Measurements from ENCODE around the gene SERTM1.

Gene SERTM1

DNA sequence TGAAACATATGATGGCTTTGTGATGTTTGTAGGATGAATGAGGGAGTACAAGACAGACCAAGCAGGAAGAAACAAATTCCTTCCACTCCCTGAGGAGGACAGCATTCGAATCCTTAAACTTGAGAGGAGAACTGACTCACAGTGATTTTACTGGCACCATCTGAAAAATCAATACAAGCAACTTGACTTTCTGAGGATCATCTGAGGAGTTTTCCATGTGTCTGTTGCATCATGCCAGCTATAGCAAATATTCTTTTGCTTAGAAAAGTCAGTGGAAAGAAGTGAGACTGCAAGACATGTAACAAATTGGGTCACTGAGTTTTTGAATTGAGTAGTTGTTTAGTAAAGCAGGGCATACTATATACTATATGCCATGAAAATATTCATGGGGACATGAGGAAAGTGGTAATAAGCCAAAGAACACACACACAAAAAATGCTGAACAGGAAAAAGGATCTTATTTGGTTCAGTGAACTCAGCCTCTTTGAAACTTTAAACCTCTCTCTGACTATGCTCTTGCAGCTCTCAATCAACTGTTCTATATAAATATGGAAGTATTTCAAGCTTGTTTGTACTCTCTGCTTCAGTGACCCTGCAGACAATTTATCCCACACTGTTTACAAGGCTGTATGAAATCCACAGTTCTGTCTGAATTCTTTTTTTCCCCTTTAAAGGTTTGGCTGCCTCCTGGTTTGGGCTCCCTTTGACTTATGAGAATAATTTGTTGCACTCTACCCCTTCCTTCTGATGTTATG is 35.5 kb downstream of the SERTM1 start:
- no peaks in the 10 kb centered on the region for H3K4me1 ChIP-seq (ENCODE audit: control insufficient read depth in 1 of 2, insufficient read depth in 2 of 2, low read length in 2 of 2)
- H3K36me3 ChIP-seq (ENCODE audit: control insufficient read depth in 1 of 2, insufficient read depth in 2 of 2, low read length in 2 of 2) = no peaks in the 10 kb centered on the region
- H3K9ac ChIP-seq (ENCODE audit: low read depth in 1 of 2, low read length in 2 of 2) = no peak overlapping the region
- H3K4me3 ChIP-seq (ENCODE audit: low read depth in 1 of 2, low read length in 2 of 2) = no peak overlapping the region
- H3K27ac ChIP-seq (ENCODE audit: low read depth, low read length) = no peak overlapping the region
- H3K27me3 ChIP-seq (ENCODE audit: control insufficient read depth in 1 of 2, insufficient read depth in 2 of 2, low read length in 2 of 2) = no peaks in the 10 kb centered on the region
- H3K9me3 ChIP-seq (ENCODE audit: control insufficient read depth in 1 of 2, low read length in 2 of 2) = no peaks in the 10 kb centered on the region

GRCh38 chr13:36710396-36710795 is 36.6 kb downstream of the SERTM1 start:
- Histone ChIP-seq H3K36me3 (ENCODE audit: control insufficient read depth in 1 of 2, insufficient read depth in 2 of 2, low read length in 2 of 2) (no peaks in the 10 kb centered on the region), H3K9ac (ENCODE audit: low read depth in 1 of 2, low read length in 2 of 2) (no peak overlapping the region), H3K4me1 (ENCODE audit: control insufficient read depth in 1 of 2, insufficient read depth in 2 of 2, low read length in 2 of 2) (no peaks in the 10 kb centered on the region), H3K27me3 (ENCODE audit: control insufficient read depth in 1 of 2, insufficient read depth in 2 of 2, low read length in 2 of 2) (peaks cover 0 to 2% of the 10 kb centered on the region in 2 donors), H3K27ac (ENCODE audit: low read depth, low read length) (no peak overlapping the region), H3K9me3 (ENCODE audit: control insufficient read depth in 1 of 2, low read length in 2 of 2) (no peaks in the 10 kb centered on the region), H3K4me3 (ENCODE audit: low read depth in 1 of 2, low read length in 2 of 2) (no peak overlapping the region)

DNA sequence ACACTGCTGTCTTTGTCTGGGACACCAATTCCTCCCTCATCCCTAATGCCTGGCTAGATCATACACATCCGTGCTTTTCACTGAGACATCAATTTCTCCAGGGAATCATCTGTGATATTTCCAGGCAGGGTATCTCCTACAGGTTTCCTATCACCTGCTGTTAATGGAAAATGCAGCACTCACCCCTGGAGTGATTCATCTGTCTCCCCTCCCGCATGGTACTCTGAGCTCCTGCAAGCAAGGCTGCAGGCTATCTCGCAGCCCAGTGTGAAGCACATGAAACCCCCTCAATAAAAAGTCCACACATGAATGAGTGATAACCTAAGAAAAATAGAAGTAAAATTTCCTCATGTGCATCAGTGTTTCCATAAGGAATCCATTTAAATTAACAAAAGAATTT is 38.5 kb downstream of the SERTM1 start:
- Histone ChIP-seq H3K9me3 (ENCODE audit: control insufficient read depth in 1 of 2, low read length in 2 of 2) (no peaks in the 10 kb centered on the region), H3K27me3 (ENCODE audit: control insufficient read depth in 1 of 2, insufficient read depth in 2 of 2, low read length in 2 of 2) (peaks cover 0 to 2% of the 10 kb centered on the region in 2 donors), H3K9ac (ENCODE audit: low read depth in 1 of 2, low read length in 2 of 2) (no peak overlapping the region), H3K4me1 (ENCODE audit: control insufficient read depth in 1 of 2, insufficient read depth in 2 of 2, low read length in 2 of 2) (no peaks in the 10 kb centered on the region), H3K4me3 (ENCODE audit: low read depth in 1 of 2, low read length in 2 of 2) (no peak overlapping the region), H3K27ac (ENCODE audit: low read depth, low read length) (no peak overlapping the region), H3K36me3 (ENCODE audit: control insufficient read depth in 1 of 2, insufficient read depth in 2 of 2, low read length in 2 of 2) (no peaks in the 10 kb centered on the region)

- Histone ChIP-seq H3K27ac (ENCODE audit: low read depth, low read length) (no peak overlapping the region), H3K4me3 (ENCODE audit: low read depth in 1 of 2, low read length in 2 of 2) (no peak overlapping the region), H3K27me3 (ENCODE audit: control insufficient read depth in 1 of 2, insufficient read depth in 2 of 2, low read length in 2 of 2) (peaks cover 0 to 2% of the 10 kb centered on the region in 2 donors), H3K36me3 (ENCODE audit: control insufficient read depth in 1 of 2, insufficient read depth in 2 of 2, low read length in 2 of 2) (no peaks in the 10 kb centered on the region), H3K9me3 (ENCODE audit: control insufficient read depth in 1 of 2, low read length in 2 of 2) (no peaks in the 10 kb centered on the region), H3K9ac (ENCODE audit: low read depth in 1 of 2, low read length in 2 of 2) (no peak overlapping the region), H3K4me1 (ENCODE audit: control insufficient read depth in 1 of 2, insufficient read depth in 2 of 2, low read length in 2 of 2) (no peaks in the 10 kb centered on the region)
Observed at GRCh38 chr13:36712770-36713169, 39.0 kb downstream of the SERTM1 start.

DNA sequence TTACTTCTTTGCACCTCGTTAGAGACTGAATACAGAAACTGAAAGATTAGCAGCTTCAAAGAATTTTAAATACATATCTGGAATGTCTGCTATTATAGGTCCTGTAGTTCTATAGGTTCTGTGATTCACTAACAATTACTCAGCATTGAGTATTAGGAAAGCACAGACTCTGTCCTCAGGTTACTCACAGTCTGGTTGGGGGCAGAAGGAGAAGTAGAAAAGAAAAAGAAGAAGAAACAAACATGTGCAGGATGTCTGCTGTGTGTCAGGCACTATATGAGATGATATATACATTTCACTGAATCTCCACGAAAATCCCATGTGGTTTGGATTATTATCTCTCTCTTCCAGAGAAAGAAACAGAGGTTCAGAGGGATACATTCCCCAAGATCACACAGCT is 40.1 kb downstream of the SERTM1 start:
- Histone ChIP-seq H3K4me1 (ENCODE audit: control insufficient read depth in 1 of 2, insufficient read depth in 2 of 2, low read length in 2 of 2) (no peaks in the 10 kb centered on the region), H3K9ac (ENCODE audit: low read depth in 1 of 2, low read length in 2 of 2) (no peak overlapping the region), H3K4me3 (ENCODE audit: low read depth in 1 of 2, low read length in 2 of 2) (no peak overlapping the region), H3K9me3 (ENCODE audit: control insufficient read depth in 1 of 2, low read length in 2 of 2) (no peaks in the 10 kb centered on the region), H3K36me3 (ENCODE audit: control insufficient read depth in 1 of 2, insufficient read depth in 2 of 2, low read length in 2 of 2) (no peaks in the 10 kb centered on the region), H3K27me3 (ENCODE audit: control insufficient read depth in 1 of 2, insufficient read depth in 2 of 2, low read length in 2 of 2) (peaks cover 0 to 2% of the 10 kb centered on the region in 2 donors), H3K27ac (ENCODE audit: low read depth, low read length) (no peak overlapping the region)

- Histone ChIP-seq H3K27me3 (ENCODE audit: control insufficient read depth in 1 of 2, insufficient read depth in 2 of 2, low read length in 2 of 2) (peaks cover 0 to 2% of the 10 kb centered on the region in 2 donors), H3K4me1 (ENCODE audit: control insufficient read depth in 1 of 2, insufficient read depth in 2 of 2, low read length in 2 of 2) (no peaks in the 10 kb centered on the region), H3K9ac (ENCODE audit: low read depth in 1 of 2, low read length in 2 of 2) (no peak overlapping the region), H3K27ac (ENCODE audit: low read depth, low read length) (no peak overlapping the region), H3K4me3 (ENCODE audit: low read depth in 1 of 2, low read length in 2 of 2) (no peak overlapping the region), H3K36me3 (ENCODE audit: control insufficient read depth in 1 of 2, insufficient read depth in 2 of 2, low read length in 2 of 2) (no peaks in the 10 kb centered on the region), H3K9me3 (ENCODE audit: control insufficient read depth in 1 of 2, low read length in 2 of 2) (no peaks in the 10 kb centered on the region)
Observed at GRCh38 chr13:36715841-36716240, 42.0 kb downstream of the SERTM1 start.

DNA sequence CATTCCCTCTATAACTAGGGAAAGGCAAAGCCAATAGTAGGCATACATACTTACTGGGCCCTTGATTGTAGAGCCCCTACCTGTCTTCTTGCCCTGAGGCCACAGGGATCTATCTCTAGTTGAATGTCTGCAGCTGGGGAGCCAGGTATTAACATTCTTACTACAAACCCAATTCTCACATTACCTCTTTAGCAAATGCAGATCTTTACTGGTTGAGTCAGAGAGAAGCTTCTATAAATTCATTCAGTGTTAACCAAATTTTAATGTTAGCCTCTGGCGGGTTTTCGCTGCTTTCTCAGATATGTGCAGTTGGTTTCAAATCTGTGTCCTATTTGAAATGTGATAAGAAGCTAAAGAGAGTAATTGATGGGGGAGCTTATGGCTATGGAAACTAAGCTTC is 43.2 kb downstream of the SERTM1 start:
- H3K27ac ChIP-seq (ENCODE audit: low read depth, low read length) = no peak overlapping the region
- no peak overlapping the region for H3K4me3 ChIP-seq (ENCODE audit: low read depth in 1 of 2, low read length in 2 of 2)
- H3K9ac ChIP-seq (ENCODE audit: low read depth in 1 of 2, low read length in 2 of 2) = no peak overlapping the region
- H3K9me3 ChIP-seq (ENCODE audit: control insufficient read depth in 1 of 2, low read length in 2 of 2) = no peaks in the 10 kb centered on the region
- H3K36me3 ChIP-seq (ENCODE audit: control insufficient read depth in 1 of 2, insufficient read depth in 2 of 2, low read length in 2 of 2) = no peaks in the 10 kb centered on the region
- H3K4me1 ChIP-seq (ENCODE audit: control insufficient read depth in 1 of 2, insufficient read depth in 2 of 2, low read length in 2 of 2) = no peaks in the 10 kb centered on the region
- peaks cover 0 to 2% of the 10 kb centered on the region in 2 donors for H3K27me3 ChIP-seq (ENCODE audit: control insufficient read depth in 1 of 2, insufficient read depth in 2 of 2, low read length in 2 of 2)

- H3K36me3 ChIP-seq (ENCODE audit: control insufficient read depth in 1 of 2, insufficient read depth in 2 of 2, low read length in 2 of 2) = no peaks in the 10 kb centered on the region
- no peak overlapping the region for H3K27ac ChIP-seq (ENCODE audit: low read depth, low read length)
- H3K9me3 ChIP-seq (ENCODE audit: control insufficient read depth in 1 of 2, low read length in 2 of 2) = no peaks in the 10 kb centered on the region
- H3K4me3 ChIP-seq (ENCODE audit: low read depth in 1 of 2, low read length in 2 of 2) = no peak overlapping the region
- H3K9ac ChIP-seq (ENCODE audit: low read depth in 1 of 2, low read length in 2 of 2) = no peak overlapping the region
- no peaks in the 10 kb centered on the region for H3K4me1 ChIP-seq (ENCODE audit: control insufficient read depth in 1 of 2, insufficient read depth in 2 of 2, low read length in 2 of 2)
- H3K27me3 ChIP-seq (ENCODE audit: control insufficient read depth in 1 of 2, insufficient read depth in 2 of 2, low read length in 2 of 2) = peaks cover 0 to 2% of the 10 kb centered on the region in 2 donors
Observed at GRCh38 chr13:36717966-36718545, 44.2 kb downstream of the SERTM1 start.

- H3K36me3 ChIP-seq (ENCODE audit: control insufficient read depth in 1 of 2, insufficient read depth in 2 of 2, low read length in 2 of 2) = no peaks in the 10 kb centered on the region
- H3K27ac ChIP-seq (ENCODE audit: low read depth, low read length) = no peak overlapping the region
- no peak overlapping the region for H3K9ac ChIP-seq (ENCODE audit: low read depth in 1 of 2, low read length in 2 of 2)
- H3K4me3 ChIP-seq (ENCODE audit: low read depth in 1 of 2, low read length in 2 of 2) = no peak overlapping the region
- H3K27me3 ChIP-seq (ENCODE audit: control insufficient read depth in 1 of 2, insufficient read depth in 2 of 2, low read length in 2 of 2) = peaks cover 0 to 2% of the 10 kb centered on the region in 2 donors
- H3K9me3 ChIP-seq (ENCODE audit: control insufficient read depth in 1 of 2, low read length in 2 of 2) = no peaks in the 10 kb centered on the region
- no peaks in the 10 kb centered on the region for H3K4me1 ChIP-seq (ENCODE audit: control insufficient read depth in 1 of 2, insufficient read depth in 2 of 2, low read length in 2 of 2)
Observed at GRCh38 chr13:36718686-36719085, 44.9 kb downstream of the SERTM1 start.

DNA sequence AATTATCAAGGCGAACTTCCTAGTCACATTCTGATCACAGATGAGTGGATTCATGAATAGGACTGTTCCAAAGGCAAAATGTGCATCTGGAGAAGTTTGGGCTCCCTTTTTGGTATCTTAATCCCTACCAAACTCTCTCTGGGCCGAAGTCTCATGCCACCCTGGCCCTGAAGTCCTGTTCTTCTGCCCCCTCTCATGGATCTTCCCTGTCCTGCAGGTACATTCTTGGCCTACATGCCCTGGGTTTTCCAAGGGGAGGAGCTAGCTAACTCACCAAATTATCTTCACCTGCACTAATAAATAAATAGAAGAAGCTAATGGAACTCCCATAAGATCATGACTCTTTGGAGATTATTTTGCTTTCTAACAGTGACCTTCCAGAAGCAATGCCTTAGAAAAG is 50.3 kb downstream of the SERTM1 start:
- no peak overlapping the region for H3K4me3 ChIP-seq (ENCODE audit: low read depth in 1 of 2, low read length in 2 of 2)
- H3K4me1 ChIP-seq (ENCODE audit: control insufficient read depth in 1 of 2, insufficient read depth in 2 of 2, low read length in 2 of 2) = no peaks in the 10 kb centered on the region
- no peak overlapping the region for H3K27ac ChIP-seq (ENCODE audit: low read depth, low read length)
- no peaks in the 10 kb centered on the region for H3K36me3 ChIP-seq (ENCODE audit: control insufficient read depth in 1 of 2, insufficient read depth in 2 of 2, low read length in 2 of 2)
- no peak overlapping the region for H3K9ac ChIP-seq (ENCODE audit: low read depth in 1 of 2, low read length in 2 of 2)
- H3K9me3 ChIP-seq (ENCODE audit: control insufficient read depth in 1 of 2, low read length in 2 of 2) = no peaks in the 10 kb centered on the region
- H3K27me3 ChIP-seq (ENCODE audit: control insufficient read depth in 1 of 2, insufficient read depth in 2 of 2, low read length in 2 of 2) = no peaks in the 10 kb centered on the region
